HepG2 (cell line): Measurements from ENCODE around the gene MYLK.

ENCODE experiments used
- RARG ChIP-seq: sonication (generic); formaldehyde crosslinking; IDR thresholded peaks from 2 replicates; pipeline ENCODE4 v1.4.0; 2020; ENCODE audit warnings: low read depth, mild to moderate bottlenecking, missing genetic modification reagents
- ZBTB21 ChIP-seq: sonication (generic); formaldehyde crosslinking; IDR thresholded peaks from 2 replicates; pipeline ENCODE4 v1.4.0; 2020; ENCODE audit warnings: missing genetic modification reagents
- ZNF235 ChIP-seq: sonication (generic); formaldehyde crosslinking; IDR thresholded peaks from 2 replicates; pipeline ENCODE4 v1.8.1; 2023; ENCODE audit warnings: mild to moderate bottlenecking, missing genetic modification reagents, borderline replicate concordance
- ZNF768 ChIP-seq: sonication (generic); formaldehyde crosslinking; IDR thresholded peaks from 2 replicates; pipeline ENCODE4 v1.4.0; 2020; ENCODE audit warnings: missing genetic modification reagents
- TF ChIP-seq, protein P1 (sequence below): sonication (generic); formaldehyde crosslinking; IDR thresholded peaks from 2 replicates; pipeline ENCODE4 v1.8.1; 2023; ENCODE audit warnings: mild to moderate bottlenecking, moderate library complexity, missing genetic modification reagents
- TF ChIP-seq, protein P2 (sequence below): sonication (generic); formaldehyde crosslinking; IDR thresholded peaks from 2 replicates; pipeline ENCODE4 v1.4.0; 2020; ENCODE audit warnings: missing genetic modification reagents
- TF ChIP-seq, protein P3 (sequence below): sonication (generic); formaldehyde crosslinking; IDR thresholded peaks from 2 replicates; pipeline ENCODE4 v1.8.0; 2023; ENCODE audit warnings: mild to moderate bottlenecking, missing genetic modification reagents

DNA sequence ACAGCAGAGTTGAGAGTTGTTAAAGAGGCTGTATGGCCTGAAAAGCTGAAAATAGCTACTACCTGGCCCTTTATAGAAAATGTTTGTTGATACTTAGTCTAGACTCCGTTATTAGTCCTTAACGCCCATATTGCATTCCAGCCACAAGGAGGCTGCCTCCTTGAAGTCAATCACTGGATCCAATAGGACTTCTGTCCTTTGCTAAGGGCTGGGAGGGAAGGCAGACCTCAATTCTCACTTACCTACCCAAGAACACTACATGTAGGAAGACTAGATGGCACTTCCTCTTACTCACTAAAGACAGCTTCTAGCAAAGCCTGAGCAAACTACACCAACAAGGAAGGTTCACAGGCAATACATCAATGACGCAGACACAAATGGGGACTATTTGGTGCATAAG is 159.8 kb downstream of the MYLK start:
- TF ChIP-seq RARG (CRISPR knock-in tag) (no peak), ZBTB21 (CRISPR knock-in tag) (no peak), ZNF235 (CRISPR knock-in tag) (no peak), ZNF768 (CRISPR knock-in tag) (no peak)
- TF ChIP-seq, protein P1, sequence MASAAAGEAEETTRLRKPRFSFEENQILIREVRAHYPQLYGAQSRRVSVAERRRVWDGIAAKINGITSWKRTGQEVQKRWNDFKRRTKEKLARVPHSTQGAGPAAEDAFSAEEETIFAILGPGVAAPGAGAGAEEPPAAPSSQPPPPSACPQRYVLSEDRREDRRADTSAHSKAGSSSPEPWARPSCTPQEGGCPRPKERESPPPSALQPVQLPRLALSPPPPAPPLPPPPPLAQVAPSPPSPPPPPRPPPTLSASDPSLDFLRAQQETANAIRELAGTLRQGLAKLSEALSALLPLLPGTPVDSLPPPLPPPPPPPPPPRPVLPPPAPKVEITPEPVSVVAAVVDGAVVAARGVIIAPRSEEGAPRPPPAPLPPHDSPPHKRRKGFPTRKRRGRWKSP (CRISPR knock-in tag), result no peak
- TF ChIP-seq, protein P2, sequence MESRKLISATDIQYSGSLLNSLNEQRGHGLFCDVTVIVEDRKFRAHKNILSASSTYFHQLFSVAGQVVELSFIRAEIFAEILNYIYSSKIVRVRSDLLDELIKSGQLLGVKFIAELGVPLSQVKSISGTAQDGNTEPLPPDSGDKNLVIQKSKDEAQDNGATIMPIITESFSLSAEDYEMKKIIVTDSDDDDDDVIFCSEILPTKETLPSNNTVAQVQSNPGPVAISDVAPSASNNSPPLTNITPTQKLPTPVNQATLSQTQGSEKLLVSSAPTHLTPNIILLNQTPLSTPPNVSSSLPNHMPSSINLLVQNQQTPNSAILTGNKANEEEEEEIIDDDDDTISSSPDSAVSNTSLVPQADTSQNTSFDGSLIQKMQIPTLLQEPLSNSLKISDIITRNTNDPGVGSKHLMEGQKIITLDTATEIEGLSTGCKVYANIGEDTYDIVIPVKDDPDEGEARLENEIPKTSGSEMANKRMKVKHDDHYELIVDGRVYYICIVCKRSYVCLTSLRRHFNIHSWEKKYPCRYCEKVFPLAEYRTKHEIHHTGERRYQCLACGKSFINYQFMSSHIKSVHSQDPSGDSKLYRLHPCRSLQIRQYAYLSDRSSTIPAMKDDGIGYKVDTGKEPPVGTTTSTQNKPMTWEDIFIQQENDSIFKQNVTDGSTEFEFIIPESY (CRISPR knock-in tag), result no peak
- TF ChIP-seq, protein P3, sequence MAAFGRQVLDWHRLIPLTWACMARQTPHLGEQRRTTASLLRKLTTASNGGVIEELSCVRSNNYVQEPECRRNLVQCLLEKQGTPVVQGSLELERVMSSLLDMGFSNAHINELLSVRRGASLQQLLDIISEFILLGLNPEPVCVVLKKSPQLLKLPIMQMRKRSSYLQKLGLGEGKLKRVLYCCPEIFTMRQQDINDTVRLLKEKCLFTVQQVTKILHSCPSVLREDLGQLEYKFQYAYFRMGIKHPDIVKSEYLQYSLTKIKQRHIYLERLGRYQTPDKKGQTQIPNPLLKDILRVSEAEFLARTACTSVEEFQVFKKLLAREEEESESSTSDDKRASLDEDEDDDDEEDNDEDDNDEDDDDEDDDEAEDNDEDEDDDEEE, result no peak
